Transverse colon (tissue), 3 donors: ENCODE measurements around the gene DIPK1B.

ENCODE experiments used
- POLR2A ChIP-seq: fragments of 450-650 bp; IDR thresholded peaks from one replicate; pipeline ENCODE4 v1.6.1; 2016; ENCODE audit warnings: antibody characterized with exemption, mild to moderate bottlenecking, moderate library complexity
- POLR2AphosphoS5 ChIP-seq, 3 donors: sonication (generic); formaldehyde crosslinking; IDR thresholded peaks; one replicate each; pipeline ENCODE4 v1.6.1; 2016; ENCODE audit warnings: antibody characterized with exemption in 3 of 3

DNA sequence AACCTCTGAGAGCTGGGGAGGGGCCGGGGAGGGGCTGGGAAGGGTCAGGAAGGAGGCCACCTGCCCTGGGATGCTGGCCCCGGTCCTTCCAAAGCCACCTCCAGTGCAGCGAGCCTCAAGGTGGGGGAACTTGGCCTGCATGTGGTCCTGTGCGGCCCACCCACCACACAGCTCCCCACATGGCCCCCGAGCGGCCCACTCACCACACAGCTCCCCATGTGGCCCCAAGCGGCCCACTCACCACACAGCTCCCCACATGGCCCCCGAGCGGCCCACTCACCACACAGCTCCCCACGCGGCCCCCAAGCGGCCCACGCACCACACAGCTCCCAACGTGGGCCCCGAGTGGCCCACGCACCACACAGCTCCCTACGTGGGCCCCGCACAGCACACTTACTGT is 32.4 kb downstream of the DIPK1B start:
- TF ChIP-seq POLR2AphosphoS5 (IDR thresholded peaks at IDR 0.05) (no peak), POLR2A (no peak)
